HepG2 (cell line): Measurements from ENCODE around the gene PELI3. TPM values are rescaled to one million over a fixed set of nuclear protein-coding genes. Genes with fewer than 3 reads are reported as not detected.

ENCODE experiments used
- ATF2 ChIP-seq: sonication (generic); formaldehyde crosslinking; IDR thresholded peaks from 2 replicates; pipeline ENCODE4 v1.4.0; 2020; ENCODE audit warnings: missing genetic modification reagents
- CCAR2 ChIP-seq: fragments of 200-400 bp; formaldehyde crosslinking; optimal IDR thresholded peaks from 2 replicates; pipeline ENCODE3; 2018; ENCODE audit warnings: low read depth, mild to moderate bottlenecking, low read length, moderate library complexity
- PATZ1 ChIP-seq: sonication (generic); formaldehyde crosslinking; IDR thresholded peaks from 2 replicates; pipeline ENCODE4 v1.4.0; 2020; ENCODE audit warnings: missing genetic modification reagents
- PBX3 ChIP-seq: sonication (generic); formaldehyde crosslinking; IDR thresholded peaks from 2 replicates; pipeline ENCODE4 v1.8.1; 2023; ENCODE audit warnings: missing genetic modification reagents, inconsistent platforms, borderline replicate concordance
- ZBTB20 ChIP-seq: sonication (generic); formaldehyde crosslinking; IDR thresholded peaks from 2 replicates; pipeline ENCODE4 v1.8.1; 2023; ENCODE audit warnings: missing genetic modification reagents, low read depth, mild to moderate bottlenecking, borderline replicate concordance
- ZNF34 ChIP-seq: sonication (generic); formaldehyde crosslinking; IDR thresholded peaks from 2 replicates; pipeline ENCODE4 v1.4.0; 2020; ENCODE audit warnings: mild to moderate bottlenecking, missing genetic modification reagents, borderline replicate concordance
- ZNF362 ChIP-seq: sonication (generic); formaldehyde crosslinking; IDR thresholded peaks from 2 replicates; pipeline ENCODE4 v1.4.0; 2020; ENCODE audit warnings: missing genetic modification reagents, mild to moderate bottlenecking, borderline replicate concordance
- ZNF512 ChIP-seq: sonication (generic); formaldehyde crosslinking; IDR thresholded peaks from 2 replicates; pipeline ENCODE4 v1.4.0; 2020; ENCODE audit warnings: mild to moderate bottlenecking, missing genetic modification reagents
- ZNF644 ChIP-seq: IDR thresholded peaks from 2 replicates; pipeline ENCODE4 v1.6.1; 2016; ENCODE audit warnings: low read depth
- ZSCAN5A ChIP-seq: sonication (generic); formaldehyde crosslinking; IDR thresholded peaks from 2 replicates; pipeline ENCODE4 v1.8.0; 2022; ENCODE audit warnings: mild to moderate bottlenecking, missing genetic modification reagents, borderline replicate concordance
- polyA plus RNA-seq, 8 experiments: library from polyadenylated mRNA; depleted of rRNA in 3 of 8; stranded (reverse) in 7 of 8; unstranded in 1 of 8; fragments of >200 nt; fragmentation: Illumina TruSeq in 4 of 8; extraction: Trizol in 4 of 8; gene quantifications; 2 replicates each; pipeline versions ENCODE4 v1.2.1 to v1.2.3, GENCODE V29; 2011 to 2016; ENCODE audit warnings: low read depth in 4 of 8, missing spikeins in 1 of 8, mixed read lengths in 1 of 8; ENCODE audit not compliant: insufficient read depth in 1 of 8
- total RNA-seq, 5 experiments: library from RNA; depleted of rRNA; stranded (reverse); fragments of >200 nt; fragmentation: Illumina TruSeq; extraction: Trizol; gene quantifications; 2 replicates each; pipeline ENCODE4 v1.2.3, GENCODE V29; 2016; ENCODE audit warnings: low read depth in 1 of 5
- TF ChIP-seq, protein P1 (sequence below): IDR thresholded peaks from 2 replicates; pipeline ENCODE4 v1.4.0; 2020; ENCODE audit warnings: mild to moderate bottlenecking, missing genetic modification reagents
- TF ChIP-seq, protein P2 (sequence below): sonication (generic); formaldehyde crosslinking; IDR thresholded peaks from 2 replicates; pipeline ENCODE4 v1.4.0; 2020; ENCODE audit warnings: mild to moderate bottlenecking, low read depth, missing genetic modification reagents

Gene PELI3
- total and polyA plus RNA-seq, 2 of the 13 experiments (the other 11 are each of a cell fraction or from before 2014, with no cell fraction given) = 2.0 to 4.0 TPM

GRCh38 chr11:66480117-66480938, 13.6 kb downstream of the PELI3 start, which contains the start of gene DPP3 (continued):
- TF ChIP-seq ZNF34 (CRISPR knock-in tag) = peak; percentile 76; the same call in 1 of the 2 replicates
- TF ChIP-seq ATF2 (CRISPR knock-in tag) = no peak
- peak; percentile 45 for TF ChIP-seq PATZ1
- TF ChIP-seq, protein P1, sequence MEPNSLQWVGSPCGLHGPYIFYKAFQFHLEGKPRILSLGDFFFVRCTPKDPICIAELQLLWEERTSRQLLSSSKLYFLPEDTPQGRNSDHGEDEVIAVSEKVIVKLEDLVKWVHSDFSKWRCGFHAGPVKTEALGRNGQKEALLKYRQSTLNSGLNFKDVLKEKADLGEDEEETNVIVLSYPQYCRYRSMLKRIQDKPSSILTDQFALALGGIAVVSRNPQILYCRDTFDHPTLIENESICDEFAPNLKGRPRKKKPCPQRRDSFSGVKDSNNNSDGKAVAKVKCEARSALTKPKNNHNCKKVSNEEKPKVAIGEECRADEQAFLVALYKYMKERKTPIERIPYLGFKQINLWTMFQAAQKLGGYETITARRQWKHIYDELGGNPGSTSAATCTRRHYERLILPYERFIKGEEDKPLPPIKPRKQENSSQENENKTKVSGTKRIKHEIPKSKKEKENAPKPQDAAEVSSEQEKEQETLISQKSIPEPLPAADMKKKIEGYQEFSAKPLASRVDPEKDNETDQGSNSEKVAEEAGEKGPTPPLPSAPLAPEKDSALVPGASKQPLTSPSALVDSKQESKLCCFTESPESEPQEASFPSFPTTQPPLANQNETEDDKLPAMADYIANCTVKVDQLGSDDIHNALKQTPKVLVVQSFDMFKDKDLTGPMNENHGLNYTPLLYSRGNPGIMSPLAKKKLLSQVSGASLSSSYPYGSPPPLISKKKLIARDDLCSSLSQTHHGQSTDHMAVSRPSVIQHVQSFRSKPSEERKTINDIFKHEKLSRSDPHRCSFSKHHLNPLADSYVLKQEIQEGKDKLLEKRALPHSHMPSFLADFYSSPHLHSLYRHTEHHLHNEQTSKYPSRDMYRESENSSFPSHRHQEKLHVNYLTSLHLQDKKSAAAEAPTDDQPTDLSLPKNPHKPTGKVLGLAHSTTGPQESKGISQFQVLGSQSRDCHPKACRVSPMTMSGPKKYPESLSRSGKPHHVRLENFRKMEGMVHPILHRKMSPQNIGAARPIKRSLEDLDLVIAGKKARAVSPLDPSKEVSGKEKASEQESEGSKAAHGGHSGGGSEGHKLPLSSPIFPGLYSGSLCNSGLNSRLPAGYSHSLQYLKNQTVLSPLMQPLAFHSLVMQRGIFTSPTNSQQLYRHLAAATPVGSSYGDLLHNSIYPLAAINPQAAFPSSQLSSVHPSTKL (CRISPR knock-in tag) = no peak; the same call in 1 of the 2 replicates
- TF ChIP-seq PBX3 (CRISPR knock-in tag) = peak; percentile 41; the same call in 1 of the 2 replicates
- TF ChIP-seq ZBTB20 (CRISPR knock-in tag) = no peak; the same call in 1 of the 2 replicates
- no peak for TF ChIP-seq CCAR2
- TF ChIP-seq ZSCAN5A (CRISPR knock-in tag) = 0 out of 2 replicates have a peak, but pooled peaks have one; percentile 44
- no peak for TF ChIP-seq ZNF362 (CRISPR knock-in tag)
- TF ChIP-seq, protein P2, sequence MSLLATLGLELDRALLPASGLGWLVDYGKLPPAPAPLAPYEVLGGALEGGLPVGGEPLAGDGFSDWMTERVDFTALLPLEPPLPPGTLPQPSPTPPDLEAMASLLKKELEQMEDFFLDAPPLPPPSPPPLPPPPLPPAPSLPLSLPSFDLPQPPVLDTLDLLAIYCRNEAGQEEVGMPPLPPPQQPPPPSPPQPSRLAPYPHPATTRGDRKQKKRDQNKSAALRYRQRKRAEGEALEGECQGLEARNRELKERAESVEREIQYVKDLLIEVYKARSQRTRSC (CRISPR knock-in tag) = no peak; the same call in 1 of the 2 replicates
- TF ChIP-seq ZNF512 (CRISPR knock-in tag) = no peak
- TF ChIP-seq ZNF644 (CRISPR knock-in tag) = no peak
